Measurements from ENCODE around the gene DAB2IP. TPM values are rescaled to one million over a fixed set of nuclear protein-coding genes. Genes with fewer than 3 reads are reported as not detected.

The DAB2IP gene
- total and polyA plus RNA-seq, 2 experiments from 2014 or later, result 8.9 to 42.8 TPM

- Histone ChIP-seq H3F3A (replicated peaks; ENCODE audit: low read depth) (no peaks in the 10 kb centered on the region), H2AFZ (no peak overlapping the region), H3K27me3 (ENCODE audit: insufficient read depth) (no peaks in the 10 kb centered on the region), H4K20me1 (replicated peaks; ENCODE audit: insufficient read depth) (peaks cover 45% of the 10 kb centered on the region), H3K4me1 (ENCODE audit: insufficient read depth) (peaks cover 12% of the 10 kb centered on the region; the same call in 1 of the 2 replicates), H3K9me2 (ENCODE audit: insufficient read depth) (no peaks in the 10 kb centered on the region), H3K79me2 (replicated peaks; ENCODE audit: insufficient read depth) (peaks cover 31% of the 10 kb centered on the region), H3K36me3 (ENCODE audit: insufficient read depth) (no peaks in the 10 kb centered on the region), H3K27ac (ENCODE audit: low read depth) (no peak overlapping the region), H3K4me3 (no peak overlapping the region), H3K4me2 (no peak overlapping the region)
- no peak for ATAC-seq
- H3K27me3 Mint-ChIP-seq (ENCODE audit: insufficient read depth, low read depth, poor library complexity), result peaks cover 8% of the 10 kb centered on the region
- H3K36me3 Mint-ChIP-seq (ENCODE audit: low read depth), result peaks cover 1% of the 10 kb centered on the region; the same call in 1 of the 3 replicates
- H3K9me3 Mint-ChIP-seq, result no peaks in the 10 kb centered on the region; the same call in 2 of the 3 replicates
- H3K4me3 Mint-ChIP-seq, result no peak overlapping the region
- H3K4me1 Mint-ChIP-seq, result peaks cover 45% of the 10 kb centered on the region
- no peak for DNase-seq (ENCODE audit: low spot score)
- TF ChIP-seq REST (IDR thresholded peaks at IDR 0.05; ENCODE audit: unreplicated experiment) (no peak), EZH2phosphoT487 (IDR thresholded peaks at IDR 0.05; ENCODE audit: unreplicated experiment) (no peak), JUNB (IDR thresholded peaks at IDR 0.05; ENCODE audit: unreplicated experiment) (no peak), CREB1 (CRISPR knock-in tag; IDR thresholded peaks at IDR 0.05; ENCODE audit: low read depth) (no peak), STAT1 (IDR thresholded peaks at IDR 0.05; ENCODE audit: unreplicated experiment) (no peak), ZNF462 (CRISPR knock-in tag; IDR thresholded peaks at IDR 0.05) (no peak), ZNF114 (CRISPR knock-in tag; IDR thresholded peaks at IDR 0.05) (no peak), ETS1 (IDR thresholded peaks at IDR 0.05) (no peak), POLR2AphosphoS5 (IDR thresholded peaks at IDR 0.05; ENCODE audit: low read depth) (no peak), EZH2 (IDR thresholded peaks at IDR 0.05; ENCODE audit: low read depth, unreplicated experiment) (no peak), NANOG (IDR thresholded peaks at IDR 0.05; ENCODE audit: borderline replicate concordance) (no peak), CTCF (conservative IDR thresholded peaks at IDR 0.05; ENCODE audit: low read depth in 2 of 2) (no peak), ZNF331 (CRISPR knock-in tag; IDR thresholded peaks at IDR 0.05; ENCODE audit: low read depth) (no peak)
- H3K27ac Mint-ChIP-seq, result no peak overlapping the region
Measured at GRCh38 chr9:121658591-121658990, 7.2 kb downstream of the DAB2IP start.

All from GM23338 (cell line).